SHP77 (cell line): ENCODE measurements around the gene CCL18.
"Not testable (repeated sequence)": the region's sequence is repeated elsewhere in the genome, so short reads cannot be mapped to it uniquely, and the experiment has no call there.

ENCODE experiments used
- DNase-seq, 2 experiments: peaks; one replicate each; lab custom pipeline; 2025; lab: John Stamatoyannopoulos, UW

CCL18 gene

DNA sequence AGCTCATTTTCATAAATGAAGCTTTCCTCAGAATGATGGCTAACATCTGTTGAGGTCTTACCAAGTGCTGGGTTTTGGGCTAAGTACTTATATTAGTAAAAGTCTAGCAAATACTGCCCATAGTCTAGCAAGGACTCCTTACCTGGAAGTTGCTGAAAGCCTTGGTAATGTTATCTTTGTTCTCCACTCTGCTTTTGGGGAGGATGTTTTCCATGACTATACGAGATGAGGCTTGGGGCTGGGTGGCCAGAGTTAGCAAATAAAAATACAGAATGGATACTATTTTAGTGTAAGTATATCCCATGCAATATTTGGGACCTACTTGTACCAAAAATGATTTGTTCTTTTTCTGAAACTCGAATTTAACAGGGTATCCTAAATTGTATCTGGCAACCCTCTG lies 7.7 kb downstream of the CCL18 start:
- DNase-seq = no peak

DNA sequence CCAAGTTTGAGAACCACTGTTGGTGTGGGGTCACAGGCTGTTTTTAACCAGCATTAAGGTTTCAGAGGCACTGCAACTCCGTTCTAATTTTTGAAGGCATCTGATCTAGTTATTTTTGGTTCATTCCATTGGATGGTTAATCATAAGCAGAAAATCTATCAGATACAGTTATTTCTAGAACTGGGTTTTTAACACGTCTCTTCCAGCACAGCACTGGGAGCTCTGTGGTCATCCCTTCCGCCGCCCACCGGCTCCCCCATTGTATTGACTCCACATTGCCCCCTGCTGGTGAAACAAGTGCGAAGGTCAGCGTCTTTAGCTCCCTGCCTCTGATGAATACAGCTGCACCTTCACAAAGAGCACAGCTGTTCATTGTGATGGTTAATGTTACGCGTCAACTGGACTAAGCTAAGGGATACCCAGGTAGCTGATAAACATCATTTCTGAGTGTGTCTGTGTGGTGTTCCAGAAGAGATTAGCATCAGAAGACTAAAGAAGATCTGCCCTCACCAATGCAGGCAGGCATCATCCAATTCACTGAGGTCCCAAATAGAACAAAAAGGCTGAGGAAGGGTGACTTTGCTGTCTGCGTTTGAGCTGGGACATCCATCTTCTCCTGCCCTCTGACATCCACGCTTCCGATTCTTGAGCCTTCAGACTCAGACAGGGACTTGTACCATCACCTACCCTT lies 8.5 kb downstream of the CCL18 start:
- peak in 1 of 2 experiments; percentile 23 for DNase-seq

DNA sequence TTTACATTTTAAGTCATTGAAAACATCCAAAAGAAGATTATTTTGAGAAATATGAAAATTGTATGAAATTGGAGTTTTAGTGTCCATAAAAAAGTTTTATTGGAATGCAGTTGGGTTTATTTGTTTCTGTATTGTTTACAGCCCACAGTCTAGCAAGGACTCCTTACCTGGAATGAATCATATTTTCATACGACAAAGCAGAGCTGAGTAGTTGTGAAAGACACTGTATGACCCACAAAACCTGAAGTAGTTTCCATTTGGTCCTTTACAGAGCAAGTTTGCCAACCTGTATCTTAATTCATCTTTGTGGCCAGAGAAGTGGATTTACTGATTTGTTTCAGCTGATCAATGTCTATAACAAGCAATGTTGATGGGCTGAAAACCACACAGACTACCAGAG lies 10.3 kb downstream of the CCL18 start:
- no peak for DNase-seq

DNA sequence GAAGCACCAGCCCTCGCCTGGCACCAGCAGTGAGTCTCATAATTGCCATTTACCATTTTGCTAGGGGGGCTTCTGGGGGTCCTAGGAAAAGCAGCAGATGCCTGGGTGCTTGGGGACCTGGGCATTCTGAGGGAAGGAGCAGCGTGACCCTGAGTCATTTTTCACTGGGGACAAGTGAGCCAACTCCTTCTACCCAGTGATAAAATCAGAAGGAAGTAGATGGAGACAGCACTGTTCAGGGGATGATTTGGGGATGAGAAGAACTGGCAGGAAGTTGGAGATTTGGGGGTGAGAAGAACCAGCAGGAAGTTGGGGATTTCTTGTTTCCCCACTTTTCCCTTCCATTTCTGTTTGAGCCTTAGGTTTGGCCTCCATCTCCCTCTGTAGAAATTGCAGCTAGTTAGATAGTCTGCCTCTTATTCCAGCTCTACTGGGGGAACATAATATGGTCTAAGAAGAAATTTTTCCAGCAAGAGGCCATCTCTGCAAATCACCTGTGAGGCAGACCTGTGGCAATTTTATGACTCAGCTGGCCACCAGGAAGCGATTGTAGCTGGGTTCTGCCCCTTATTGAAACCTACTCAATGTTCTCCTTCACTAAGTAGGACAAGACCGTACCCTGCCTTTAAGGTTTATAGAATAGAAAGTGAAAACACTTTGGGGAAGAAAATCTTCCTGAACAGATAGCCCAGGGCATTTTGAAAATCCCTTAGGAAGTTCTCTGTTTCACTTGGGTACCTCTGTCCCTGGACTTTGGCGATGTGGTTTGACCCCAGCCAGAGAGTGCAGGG lies 17.8 kb downstream of the CCL18 start:
- not testable (repeated sequence) for DNase-seq

DNA sequence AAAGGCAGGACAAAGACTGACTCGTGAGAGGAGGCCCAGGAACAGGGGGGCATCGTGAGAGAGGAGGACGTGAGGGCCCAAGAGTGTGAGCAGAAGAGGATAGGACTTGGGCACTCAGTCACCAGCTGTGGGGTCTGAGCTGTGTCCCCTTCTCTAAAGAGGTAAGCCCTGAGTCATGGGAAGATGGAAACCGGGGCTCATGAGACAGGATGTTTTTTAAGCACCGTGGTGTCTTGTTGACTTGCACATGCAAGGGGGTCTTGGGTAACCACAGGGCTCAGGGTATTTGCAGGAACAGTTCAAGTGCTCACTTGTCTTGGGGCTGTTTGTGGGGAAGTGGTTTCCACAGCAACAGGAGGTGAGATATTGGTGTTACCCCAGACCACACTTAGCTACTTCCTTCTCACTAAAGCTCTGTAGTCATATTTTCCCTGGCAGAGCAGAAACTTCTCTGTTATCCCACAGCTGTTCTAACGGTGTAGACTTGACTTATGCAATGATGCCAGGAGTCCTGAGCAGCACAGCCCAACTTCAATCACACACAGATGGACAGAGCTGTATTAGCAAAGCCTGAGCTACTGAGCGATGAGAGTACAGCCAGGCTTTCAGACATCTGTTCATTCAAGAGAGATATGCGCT lies 18.5 kb downstream of the CCL18 start:
- not testable (repeated sequence) for DNase-seq

DNA sequence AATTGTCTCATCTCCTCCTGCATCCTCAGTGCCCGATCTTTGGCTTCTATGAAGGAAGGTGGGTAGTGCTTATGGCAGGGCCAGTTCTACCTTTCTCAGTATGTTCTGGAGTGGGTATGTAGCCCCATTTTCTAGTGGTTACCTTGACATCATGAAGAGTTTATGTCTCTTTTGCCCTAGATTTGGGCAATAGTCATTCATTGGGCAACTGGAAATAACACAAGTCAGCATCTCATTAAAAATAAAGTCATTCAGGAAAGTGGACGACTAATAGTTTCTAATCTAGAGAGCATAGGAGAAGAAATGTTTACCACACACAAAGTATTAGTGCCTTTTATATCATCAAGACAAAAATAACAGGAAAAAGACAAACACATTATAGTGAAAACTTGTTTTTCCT lies 19.6 kb downstream of the CCL18 start:
- DNase-seq = not testable (repeated sequence)

DNA sequence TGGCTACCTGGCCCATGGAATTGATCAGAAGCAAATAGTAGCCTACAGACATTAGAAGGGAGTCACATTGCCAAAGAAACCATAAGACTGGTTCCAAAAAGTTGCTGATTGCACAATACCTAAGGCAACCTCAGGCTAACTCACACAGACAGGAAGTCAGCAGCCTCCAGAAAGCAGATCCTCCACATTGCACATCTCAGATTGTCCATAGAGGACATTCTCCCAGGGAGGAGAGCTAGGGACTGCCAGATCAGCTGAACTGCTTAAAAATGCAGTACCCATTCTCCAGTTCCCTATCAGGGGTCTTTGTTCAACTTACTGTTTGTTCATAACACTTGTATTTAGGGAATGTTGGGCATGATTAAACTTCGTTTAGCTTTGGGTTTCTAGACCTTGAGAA lies 21.7 kb downstream of the CCL18 start:
- DNase-seq = no peak

DNA sequence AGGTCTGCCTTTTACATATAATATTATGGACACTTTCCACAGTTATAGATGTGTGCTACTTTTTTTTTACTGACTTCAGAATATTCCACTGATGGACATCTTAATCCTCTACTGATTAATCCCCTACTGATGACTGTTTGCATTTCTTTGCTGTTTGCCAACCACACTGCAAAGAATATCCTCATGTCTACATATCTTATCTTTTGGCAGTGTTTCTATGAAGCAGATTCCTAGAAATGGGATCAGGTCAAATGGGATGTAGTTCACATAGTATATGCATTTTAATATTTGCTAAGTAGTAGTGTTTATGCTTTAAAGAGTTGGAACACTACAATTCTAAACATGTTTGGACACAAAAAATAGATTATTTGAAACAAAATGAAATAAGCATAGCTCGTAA lies 22.7 kb downstream of the CCL18 start:
- DNase-seq = no peak

DNA sequence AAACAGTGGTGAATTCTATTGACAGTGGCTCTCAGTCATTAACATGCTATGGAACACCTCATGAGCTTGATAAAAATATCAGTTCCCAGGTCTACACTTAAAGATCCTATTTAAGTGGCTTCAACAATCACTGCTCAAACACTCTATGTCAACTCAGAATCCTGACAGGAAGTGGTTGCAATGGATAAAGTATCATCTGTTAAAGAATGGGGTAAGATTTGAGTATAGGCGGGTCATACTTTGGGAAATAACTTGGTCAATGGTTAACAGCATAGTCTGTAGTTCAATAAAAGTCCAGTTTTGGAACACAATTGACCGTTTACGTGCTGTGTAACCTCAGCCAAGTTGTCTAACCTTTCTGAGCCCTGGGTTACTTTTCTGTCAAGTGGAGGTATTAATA lies 23.4 kb downstream of the CCL18 start:
- DNase-seq = not testable (repeated sequence)

DNA sequence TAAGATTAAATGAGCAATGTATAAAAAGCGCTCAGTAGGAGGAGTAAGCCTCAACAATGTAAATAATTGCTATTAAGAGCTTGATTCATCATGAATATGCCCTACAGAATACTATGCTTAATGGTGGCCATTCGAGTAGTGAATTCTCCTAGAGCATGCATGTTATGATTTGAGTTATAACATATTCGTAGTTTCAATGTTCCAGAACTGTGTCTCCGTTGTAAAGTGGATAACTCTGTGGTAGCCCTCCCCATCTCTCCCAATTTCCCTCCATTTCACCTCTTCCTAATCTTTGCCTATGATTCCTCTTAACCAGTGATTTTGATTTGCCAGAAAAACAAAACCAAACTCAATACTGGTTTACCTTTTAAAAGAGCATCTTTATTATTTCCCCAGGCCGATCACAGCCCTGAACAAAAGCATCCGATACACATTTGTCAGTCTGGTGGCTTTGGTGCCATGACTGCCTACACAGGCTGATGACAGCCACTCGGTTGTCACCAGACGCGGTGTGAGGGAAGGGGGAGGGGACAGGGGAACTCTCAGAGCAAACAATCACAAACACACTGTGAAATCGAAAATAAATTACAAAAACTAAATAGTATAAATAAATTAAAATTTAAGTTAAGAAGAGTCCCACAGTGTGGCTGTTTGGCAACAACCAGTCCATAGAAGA lies 24.0 kb downstream of the CCL18 start:
- not testable (repeated sequence) for DNase-seq

DNA sequence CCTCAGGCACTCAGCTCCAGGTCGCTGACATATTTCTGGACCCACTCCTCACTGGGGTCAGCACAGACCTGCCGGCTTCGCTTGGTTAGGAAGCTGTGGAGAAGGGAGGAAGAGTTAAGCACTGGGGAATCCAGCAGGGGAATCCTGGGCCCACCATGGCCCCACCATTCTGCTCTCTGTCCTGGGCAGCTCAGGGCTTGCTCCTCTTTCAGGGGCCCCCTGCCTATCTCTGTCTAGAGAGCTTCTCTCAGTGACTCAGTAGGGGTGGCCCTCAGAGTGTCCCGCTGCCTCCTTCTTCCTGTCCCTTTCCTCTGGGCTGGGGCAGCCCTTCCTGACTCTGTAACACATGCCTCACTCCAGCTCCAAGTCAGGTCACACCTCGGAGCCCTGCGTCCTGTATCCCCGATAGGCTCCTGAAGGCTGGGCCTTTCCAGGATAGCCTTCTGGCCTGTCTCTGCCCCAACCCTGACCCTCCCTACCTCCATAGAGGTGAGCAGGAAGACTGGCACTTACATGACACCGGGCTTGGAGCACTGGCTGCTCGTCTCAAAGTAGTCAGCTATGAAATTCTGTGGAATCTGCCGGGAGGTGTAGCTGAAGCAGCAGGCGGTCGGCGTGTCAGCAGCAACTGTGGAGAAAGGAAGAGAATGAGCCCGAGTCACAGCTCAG lies 24.7 kb downstream of the CCL18 start:
- no peak for DNase-seq

DNA sequence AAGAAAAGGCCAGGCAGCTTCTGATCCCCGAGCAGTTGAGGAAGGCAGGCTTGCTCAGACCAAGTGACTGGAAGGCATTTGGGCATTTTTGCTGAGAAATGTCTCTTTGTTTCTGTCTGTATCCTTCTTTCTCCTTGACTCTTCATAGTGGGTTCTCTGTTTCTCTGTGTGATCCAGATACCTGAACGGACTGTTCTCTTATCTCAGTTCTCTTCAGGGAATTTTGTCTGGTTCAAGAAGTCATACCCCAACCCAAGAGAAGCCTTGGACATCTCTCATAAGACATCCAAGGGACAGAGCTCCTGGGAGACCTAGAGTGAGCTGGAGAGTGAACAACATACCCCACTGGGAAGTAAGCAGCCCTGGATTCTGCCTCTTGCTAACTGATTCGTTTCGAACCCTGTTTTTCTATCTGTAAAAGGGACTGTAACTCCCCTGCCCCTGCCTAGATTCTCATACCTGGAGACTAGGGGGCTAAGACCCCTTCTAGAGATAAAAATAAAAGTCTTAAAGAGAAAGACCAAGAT lies 25.3 kb downstream of the CCL18 start:
- DNase-seq = no peak

DNA sequence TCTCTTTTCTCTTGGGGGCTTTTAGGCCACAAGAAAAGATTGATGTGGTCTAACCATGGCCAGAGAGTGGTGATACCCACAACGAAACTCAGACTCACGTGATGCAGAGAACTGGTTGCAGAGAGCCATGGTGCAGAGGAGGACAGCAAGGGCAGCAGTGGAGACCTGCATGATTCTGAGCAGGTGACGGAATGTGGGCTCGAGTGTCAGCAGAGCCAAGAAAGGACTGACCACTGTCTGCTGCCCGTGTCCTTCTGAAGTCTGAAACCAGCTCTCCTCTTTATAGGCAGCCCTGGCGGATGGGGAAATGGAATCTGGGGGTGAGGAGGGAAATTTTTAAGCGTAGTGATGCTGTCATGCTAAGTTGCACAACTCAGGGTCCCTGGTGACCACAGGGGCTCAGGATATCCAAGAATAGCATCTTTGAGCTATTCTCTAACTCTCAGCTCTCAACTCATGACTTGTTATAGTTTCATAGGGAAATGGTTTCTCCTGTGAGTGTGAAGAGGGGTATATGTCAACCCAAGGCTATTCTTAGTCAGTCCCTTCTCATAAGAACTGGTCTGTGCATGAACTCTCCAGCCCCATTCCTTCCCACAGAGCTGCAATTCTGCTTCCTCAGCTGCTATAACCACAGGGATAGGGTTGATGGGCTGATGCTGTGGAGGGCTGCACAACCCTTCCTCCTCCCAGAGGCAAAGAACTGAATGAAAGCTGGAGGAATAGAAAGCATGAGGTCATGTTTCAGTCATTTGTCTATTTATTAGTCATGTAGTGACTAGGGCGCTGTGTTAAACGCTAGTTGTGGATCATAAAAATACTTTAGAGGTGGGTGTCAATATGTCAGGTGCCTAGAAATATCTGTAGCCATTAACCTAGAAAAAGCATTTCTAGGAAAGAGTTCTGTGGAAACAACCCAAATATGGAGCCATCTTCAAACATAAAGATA lies 26.1 kb downstream of the CCL18 start, which contains the start of gene CCL3:
Gene CCL3 (minus strand): TSS at position 256 of the 949 bp plus-strand sequence. CDS start 85 bp downstream, at position 171.
- DNase-seq = no peak

DNA sequence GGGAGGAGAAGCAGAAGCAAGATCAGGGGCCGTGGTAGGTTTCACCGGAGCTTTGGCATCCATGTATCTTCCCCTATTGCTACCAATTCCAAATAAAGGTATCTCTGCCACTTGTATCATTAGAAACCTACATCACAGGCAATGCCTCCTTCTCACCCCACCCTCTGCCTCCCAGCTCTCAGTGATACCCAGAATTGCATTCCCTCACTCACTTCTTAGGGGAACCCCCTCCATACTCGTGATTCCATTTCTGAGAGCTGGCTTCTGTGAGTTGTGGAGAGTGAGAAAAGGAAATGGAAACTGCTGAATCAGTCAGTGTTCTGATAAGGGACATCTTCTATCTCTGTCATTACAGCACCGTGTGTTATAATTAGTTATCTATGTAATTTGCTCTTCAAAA lies 28.2 kb downstream of the CCL18 start:
- DNase-seq = no peak

DNA sequence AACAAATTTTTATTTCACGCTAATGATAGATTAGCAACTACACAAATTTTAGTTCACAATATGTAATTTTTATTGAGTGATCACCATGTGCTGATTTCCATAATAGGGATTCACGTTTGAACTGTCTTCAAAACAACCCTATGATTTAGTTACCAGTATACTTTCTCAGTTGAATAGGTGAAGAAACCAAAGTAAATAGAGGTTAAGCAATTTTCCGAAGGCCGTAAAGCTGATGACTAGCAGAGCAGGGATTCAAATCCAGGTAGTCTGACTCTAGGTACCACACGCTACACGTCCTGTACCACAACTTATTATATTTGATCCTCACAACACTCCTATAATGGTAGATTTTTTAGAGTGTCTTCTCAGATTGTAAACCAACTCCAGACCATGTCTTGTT lies 28.6 kb downstream of the CCL18 start:
- not testable (repeated sequence) for DNase-seq

DNA sequence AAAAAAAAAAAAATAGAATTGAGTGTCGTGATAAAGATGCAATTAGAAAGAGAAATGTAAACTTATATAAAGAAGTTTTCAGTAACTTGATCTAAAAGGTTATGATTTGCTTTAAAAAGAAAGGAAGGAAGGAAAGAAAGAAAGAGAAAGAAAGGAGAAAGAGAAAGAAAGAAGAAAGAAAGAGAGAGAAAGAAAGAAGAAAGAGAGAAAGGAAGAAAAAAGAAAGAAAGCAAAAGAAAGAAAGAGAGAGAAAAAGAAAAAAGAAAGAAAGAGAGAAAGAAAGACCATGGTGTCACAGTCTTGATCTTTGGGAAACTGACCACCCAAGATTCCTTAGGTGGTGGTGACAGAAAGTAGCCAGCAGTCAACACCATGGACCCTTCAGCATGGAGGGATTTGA lies 30.2 kb downstream of the CCL18 start:
- no peak for DNase-seq

DNA sequence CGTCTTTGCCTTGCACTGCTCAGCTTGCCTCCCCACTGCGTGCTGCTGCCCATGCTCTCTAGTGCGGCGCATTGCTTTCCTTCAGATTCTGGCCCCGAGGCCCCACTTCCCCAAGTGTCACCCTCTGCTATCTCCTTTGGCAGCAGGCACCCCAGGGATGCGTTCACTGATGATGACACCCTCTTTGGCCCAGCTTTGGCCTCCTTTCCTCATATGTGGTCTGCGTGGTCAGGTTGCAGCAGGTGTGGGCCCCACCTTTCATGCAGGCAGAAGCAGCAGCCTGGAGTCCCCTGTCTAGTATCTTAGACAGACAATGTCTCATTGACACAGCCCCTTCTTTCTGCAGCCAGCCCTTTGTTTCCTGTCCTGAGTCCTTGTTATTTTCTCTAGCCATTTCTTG lies 30.7 kb downstream of the CCL18 start:
- no peak for DNase-seq

DNA sequence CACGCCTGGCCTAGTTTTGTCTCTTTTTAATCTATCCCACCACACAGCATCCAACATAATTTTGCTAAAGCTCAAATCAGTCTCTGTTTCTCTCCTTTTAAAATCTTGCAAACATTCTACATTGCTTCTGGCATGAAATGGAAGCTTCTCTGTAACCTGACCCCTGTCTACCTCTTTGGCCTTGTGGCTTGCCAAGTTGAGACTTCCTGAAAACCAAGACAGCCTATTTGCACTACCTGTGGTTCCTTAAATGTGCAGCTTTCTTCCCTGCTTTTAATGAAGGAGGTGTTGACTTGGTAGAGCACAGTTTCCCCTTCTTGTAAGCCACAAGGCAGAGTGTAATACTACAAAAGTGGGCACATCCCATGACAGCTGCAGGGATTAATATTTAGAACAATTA lies 31.9 kb downstream of the CCL18 start:
- DNase-seq = no peak

DNA sequence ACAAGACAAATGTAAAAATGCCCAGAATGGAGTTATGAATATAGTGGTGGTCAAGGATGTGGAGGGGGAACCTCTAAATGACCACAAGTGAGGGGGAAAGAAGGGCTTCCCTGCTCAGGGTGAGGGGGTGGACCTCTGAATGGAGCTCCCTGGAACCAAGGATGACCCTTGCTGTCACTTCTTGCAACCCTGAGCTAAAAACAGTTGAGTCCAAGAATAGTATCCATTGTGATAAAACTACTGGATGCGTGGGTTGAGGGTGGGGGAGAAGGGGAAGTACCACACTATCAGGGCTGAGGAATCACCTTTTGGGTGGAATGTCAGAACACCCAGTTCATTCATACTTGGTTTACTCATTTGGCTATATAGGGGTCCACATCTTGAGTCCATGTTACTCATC lies 34.9 kb downstream of the CCL18 start:
- not testable (repeated sequence) for DNase-seq

DNA sequence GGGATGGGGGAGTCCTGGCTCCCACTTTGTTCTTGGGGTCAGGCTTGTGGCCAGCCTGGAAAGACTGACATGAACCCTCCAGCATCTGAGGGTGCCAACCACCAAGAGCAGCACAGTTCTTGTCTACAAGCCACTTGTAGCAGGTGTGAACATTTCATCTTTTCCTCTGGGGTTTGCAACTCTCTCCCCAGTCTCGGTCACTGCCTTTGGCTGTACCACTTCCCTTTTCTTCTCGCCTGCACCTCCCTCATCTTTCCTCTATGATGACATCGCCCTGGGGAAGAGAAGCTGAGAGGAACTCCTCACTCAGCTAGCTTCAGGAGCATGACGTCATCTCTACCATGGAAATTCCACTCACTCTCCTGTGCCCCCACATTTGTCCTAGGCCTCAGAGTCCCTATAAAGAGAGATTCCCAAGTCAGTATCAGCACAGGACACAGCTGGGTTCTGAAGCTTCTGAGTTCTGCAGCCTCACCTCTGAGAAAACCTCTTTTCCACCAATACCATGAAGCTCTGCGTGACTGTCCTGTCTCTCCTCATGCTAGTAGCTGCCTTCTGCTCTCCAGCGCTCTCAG lies 39.4 kb downstream of the CCL18 start, which contains the start of gene CCL4:
Gene CCL4 (plus strand): TSS at position 427 of the 575 bp plus-strand sequence. CDS start 79 bp downstream, at position 506.
- not testable (repeated sequence) for DNase-seq
